ENCODE results near the gene COBLL1.
"Not testable (repeated sequence)": the region's sequence is repeated elsewhere in the genome, so short reads cannot be mapped to it uniquely, and the experiment has no call there.

COBLL1 gene

GRCh38 chr2:164789968-164790367 lies 51.7 kb downstream of the COBLL1 start:
- no peak for DNase-seq (ENCODE audit: low read depth in 2 of 2)

GRCh38 chr2:164786787-164787186 lies 54.8 kb downstream of the COBLL1 start:
- DNase-seq (ENCODE audit: low read depth in 2 of 2) = no peak

- DNase-seq (ENCODE audit: low read depth in 2 of 2) = no peak
Observed at GRCh38 chr2:164785457-164785856, 56.2 kb downstream of the COBLL1 start.

- no peak for DNase-seq (ENCODE audit: low read depth in 2 of 2)
Observed at GRCh38 chr2:164784376-164784775, 57.2 kb downstream of the COBLL1 start.

- DNase-seq (ENCODE audit: low read depth in 2 of 2) = no peak
Observed at GRCh38 chr2:164782323-164782722, 59.3 kb downstream of the COBLL1 start.

- DNase-seq (ENCODE audit: low read depth in 2 of 2) = no peak
Observed at GRCh38 chr2:164781394-164781793, 60.2 kb downstream of the COBLL1 start.

GRCh38 chr2:164780611-164781178 lies 60.9 kb downstream of the COBLL1 start:
- DNase-seq (ENCODE audit: low read depth in 2 of 2) = no peak

GRCh38 chr2:164779383-164780057 lies 62.1 kb downstream of the COBLL1 start:
- no peak for DNase-seq (ENCODE audit: low read depth in 2 of 2)

- no peak for DNase-seq (ENCODE audit: low read depth in 2 of 2)
Observed at GRCh38 chr2:164778723-164779122, 62.9 kb downstream of the COBLL1 start.

GRCh38 chr2:164777847-164778461 lies 63.7 kb downstream of the COBLL1 start:
- DNase-seq (ENCODE audit: low read depth in 2 of 2) = no peak

GRCh38 chr2:164773635-164774034 lies 68.0 kb downstream of the COBLL1 start:
- DNase-seq (ENCODE audit: low read depth in 2 of 2) = no peak

GRCh38 chr2:164773091-164773490 lies 68.5 kb downstream of the COBLL1 start:
- no peak for DNase-seq (ENCODE audit: low read depth in 2 of 2)

GRCh38 chr2:164771897-164772296 lies 69.7 kb downstream of the COBLL1 start:
- no peak for DNase-seq (ENCODE audit: low read depth in 2 of 2)

GRCh38 chr2:164770421-164770916 lies 71.2 kb downstream of the COBLL1 start:
- DNase-seq (ENCODE audit: low read depth in 2 of 2) = no peak

- no peak for DNase-seq (ENCODE audit: low read depth in 2 of 2)
Observed at GRCh38 chr2:164766954-164767320, 74.7 kb downstream of the COBLL1 start.

- DNase-seq (ENCODE audit: low read depth in 2 of 2) = no peak
Observed at GRCh38 chr2:164766216-164766953, 75.2 kb downstream of the COBLL1 start.

- no peak for DNase-seq (ENCODE audit: low read depth in 2 of 2)
Observed at GRCh38 chr2:164764996-164765395, 76.6 kb downstream of the COBLL1 start.

- DNase-seq (ENCODE audit: low read depth in 2 of 2) = no peak
Observed at GRCh38 chr2:164764474-164764873, 77.1 kb downstream of the COBLL1 start.

GRCh38 chr2:164763431-164763830 lies 78.2 kb downstream of the COBLL1 start:
- no peak for DNase-seq (ENCODE audit: low read depth in 2 of 2)

GRCh38 chr2:164761737-164762460 lies 79.7 kb downstream of the COBLL1 start:
- DNase-seq (ENCODE audit: low read depth in 2 of 2) = no peak

- not testable (repeated sequence) for DNase-seq (ENCODE audit: low read depth in 2 of 2)
Observed at GRCh38 chr2:164761201-164761600, 80.4 kb downstream of the COBLL1 start.

GRCh38 chr2:164760179-164760578 lies 81.4 kb downstream of the COBLL1 start:
- no peak for DNase-seq (ENCODE audit: low read depth in 2 of 2)
